ENCODE results near the gene SUGT1.

- TF ChIP-seq POLR2A (IDR thresholded peaks at IDR 0.05) (no peak), CTCF (IDR thresholded peaks at IDR 0.05) (no peak), POLR2AphosphoS5 (IDR thresholded peaks at IDR 0.05) (no peak)
Measured at GRCh38 chr13:52646967-52647366, 5.7 kb upstream of the SUGT1 start.
